Activated naive CD8-positive, alpha-beta T cell treated with anti-CD3 and anti-CD28 coated beads, Interleukin-2, amount 50 U/mL, for 16 hours (primary cell): Measurements from ENCODE around the gene NCR3LG1.

Source experiments
- DNase-seq: peaks from one replicate; pipeline ENCODE4 v3.0.0-alpha.2; 2020; ENCODE audit warnings: low read depth, low spot score

The NCR3LG1 gene

GRCh38 chr11:17392872-17393271, 41.3 kb downstream of the NCR3LG1 start:
- no peak for DNase-seq

- no peak for DNase-seq
Observed at GRCh38 chr11:17393472-17393871, 41.9 kb downstream of the NCR3LG1 start.

- DNase-seq, result no peak
Observed at GRCh38 chr11:17394743-17395390, 43.3 kb downstream of the NCR3LG1 start.

- no peak for DNase-seq
Observed at GRCh38 chr11:17395554-17395961, 44.0 kb downstream of the NCR3LG1 start.

GRCh38 chr11:17395978-17396377, 44.4 kb downstream of the NCR3LG1 start:
- no peak for DNase-seq

GRCh38 chr11:17396598-17397310, 45.2 kb downstream of the NCR3LG1 start:
- no peak for DNase-seq

GRCh38 chr11:17397311-17398002, 45.9 kb downstream of the NCR3LG1 start:
- DNase-seq, result no peak

GRCh38 chr11:17399236-17399635, 47.6 kb downstream of the NCR3LG1 start:
- DNase-seq, result no peak

GRCh38 chr11:17400048-17400775, 48.6 kb downstream of the NCR3LG1 start:
- no peak for DNase-seq

- DNase-seq, result no peak
Observed at GRCh38 chr11:17401316-17401715, 49.7 kb downstream of the NCR3LG1 start.

- no peak for DNase-seq
Observed at GRCh38 chr11:17401841-17402240, 50.2 kb downstream of the NCR3LG1 start.

- no peak for DNase-seq
Observed at GRCh38 chr11:17402486-17402885, 50.9 kb downstream of the NCR3LG1 start.

GRCh38 chr11:17403980-17404759, 52.6 kb downstream of the NCR3LG1 start:
- no peak for DNase-seq

GRCh38 chr11:17405232-17406005, 53.8 kb downstream of the NCR3LG1 start:
- DNase-seq, result no peak

GRCh38 chr11:17406082-17406817, 54.6 kb downstream of the NCR3LG1 start:
- DNase-seq, result no peak

- DNase-seq, result no peak
Observed at GRCh38 chr11:17406818-17407149, 55.2 kb downstream of the NCR3LG1 start.

- no peak for DNase-seq
Observed at GRCh38 chr11:17407575-17407974, 56.0 kb downstream of the NCR3LG1 start.

- no peak for DNase-seq
Observed at GRCh38 chr11:17408026-17408425, 56.4 kb downstream of the NCR3LG1 start.

GRCh38 chr11:17408641-17409040, 57.0 kb downstream of the NCR3LG1 start:
- DNase-seq, result no peak
